Vagina (tissue), 2 donors: ENCODE data around the gene ZMYM1.

Experiments
- POLR2A ChIP-seq, 2 donors: fragments of 450-650 bp; IDR thresholded peaks; one replicate each; pipeline ENCODE4 v1.6.1; 2017; ENCODE audit warnings: antibody characterized with exemption in 2 of 2, mild to moderate bottlenecking in 2 of 2, moderate library complexity in 2 of 2
- TF ChIP-seq, protein P1 (sequence below), 3 experiments: fragments of 450-650 bp in 2 of 3; fragments of 200-600 bp in 1 of 3; sonication (generic) in 1 of 3; IDR thresholded peaks; one replicate each; pipeline ENCODE4 v1.5.1; 2017 to 2019; ENCODE audit warnings: antibody characterized with exemption in 3 of 3, mild to moderate bottlenecking in 2 of 3, moderate library complexity in 2 of 3

DNA sequence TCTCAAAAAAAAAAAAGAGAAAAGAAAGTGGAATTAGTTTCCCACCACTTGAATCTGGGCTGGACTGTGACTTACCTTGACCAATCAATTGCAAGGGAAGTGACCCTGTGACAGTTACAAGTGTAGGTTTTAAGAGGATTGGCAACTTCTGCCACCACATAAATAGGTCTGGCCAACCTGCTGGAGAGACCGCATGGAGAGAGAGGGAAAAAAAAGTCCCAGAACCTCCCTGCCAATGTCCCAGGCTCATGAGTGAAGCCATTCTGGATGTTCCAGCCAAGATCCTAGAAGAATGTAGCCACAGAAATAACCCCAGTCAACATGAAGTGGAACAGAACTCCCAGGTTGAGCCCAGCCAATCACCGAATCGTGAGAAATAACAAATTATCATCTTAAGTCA is 35.7 kb upstream of the ZMYM1 start:
- TF ChIP-seq, protein P1, sequence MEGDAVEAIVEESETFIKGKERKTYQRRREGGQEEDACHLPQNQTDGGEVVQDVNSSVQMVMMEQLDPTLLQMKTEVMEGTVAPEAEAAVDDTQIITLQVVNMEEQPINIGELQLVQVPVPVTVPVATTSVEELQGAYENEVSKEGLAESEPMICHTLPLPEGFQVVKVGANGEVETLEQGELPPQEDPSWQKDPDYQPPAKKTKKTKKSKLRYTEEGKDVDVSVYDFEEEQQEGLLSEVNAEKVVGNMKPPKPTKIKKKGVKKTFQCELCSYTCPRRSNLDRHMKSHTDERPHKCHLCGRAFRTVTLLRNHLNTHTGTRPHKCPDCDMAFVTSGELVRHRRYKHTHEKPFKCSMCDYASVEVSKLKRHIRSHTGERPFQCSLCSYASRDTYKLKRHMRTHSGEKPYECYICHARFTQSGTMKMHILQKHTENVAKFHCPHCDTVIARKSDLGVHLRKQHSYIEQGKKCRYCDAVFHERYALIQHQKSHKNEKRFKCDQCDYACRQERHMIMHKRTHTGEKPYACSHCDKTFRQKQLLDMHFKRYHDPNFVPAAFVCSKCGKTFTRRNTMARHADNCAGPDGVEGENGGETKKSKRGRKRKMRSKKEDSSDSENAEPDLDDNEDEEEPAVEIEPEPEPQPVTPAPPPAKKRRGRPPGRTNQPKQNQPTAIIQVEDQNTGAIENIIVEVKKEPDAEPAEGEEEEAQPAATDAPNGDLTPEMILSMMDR (IDR thresholded peaks at IDR 0.05), result no peak
- TF ChIP-seq POLR2A (IDR thresholded peaks at IDR 0.05), result no peak
